GM12878 (cell line): ENCODE results near the gene SLC24A3.

Experiments used
- ATF7 ChIP-seq: fragments of 450-650 bp; IDR thresholded peaks from 2 replicates; pipeline ENCODE4 v1.6.1; 2016; ENCODE audit warnings: low read depth, mild to moderate bottlenecking
- BACH1 ChIP-seq: fragments of 450-650 bp; IDR thresholded peaks from 2 replicates; pipeline ENCODE4 v1.6.1; 2017; ENCODE audit warnings: mild to moderate bottlenecking, borderline replicate concordance
- BRCA1 ChIP-seq: IDR thresholded peaks from 2 replicates; pipeline ENCODE4 v1.6.1; 2011; ENCODE audit warnings: low read depth, low read length, improper control_type of control experiment
- CREB1 ChIP-seq: IDR thresholded peaks from 2 replicates; pipeline ENCODE4 v1.6.1; 2012; ENCODE audit warnings: low read depth, mild to moderate bottlenecking, inconsistent platforms
- ETV6 ChIP-seq, 2 experiments: fragments of 450-650 bp in 1 of 2; IDR thresholded peaks in 1 of 2; conservative IDR thresholded peaks in 1 of 2; 2 replicates each; pipeline ENCODE4 v1.6.1; 2014; ENCODE audit warnings: antibody characterized with exemption in 1 of 2, borderline replicate concordance in 1 of 2, low read depth in 1 of 2, mild to moderate bottlenecking in 1 of 2, moderate library complexity in 1 of 2
- EZH2 ChIP-seq: IDR thresholded peaks from 2 replicates; pipeline ENCODE4 v1.6.1; 2012; ENCODE audit warnings: low read depth, mild to moderate bottlenecking, control low read depth, inconsistent platforms, low read length, borderline replicate concordance; ENCODE audit not compliant: control insufficient read depth
- HCFC1 ChIP-seq: fragments of 150-350 bp; IDR thresholded peaks from 2 replicates; pipeline ENCODE4 v1.6.1; 2014; ENCODE audit warnings: low read length
- IKZF1 ChIP-seq: fragments of 450-650 bp; conservative IDR thresholded peaks from 2 replicates; pipeline ENCODE4 v1.6.1; 2017; ENCODE audit warnings: antibody characterized with exemption, mild to moderate bottlenecking
- JUND ChIP-seq: IDR thresholded peaks from 2 replicates; pipeline ENCODE4 v1.6.1; 2012; ENCODE audit warnings: low read depth, mild to moderate bottlenecking, low read length, improper control_type of control experiment, moderate library complexity
- MEF2A ChIP-seq: IDR thresholded peaks from 2 replicates; pipeline ENCODE4 v1.6.1; 2011; ENCODE audit warnings: low read depth, mild to moderate bottlenecking, low read length, moderate library complexity; ENCODE audit not compliant: insufficient read depth
- PBX3 ChIP-seq: IDR thresholded peaks from 2 replicates; pipeline ENCODE4 v1.6.1; 2011; ENCODE audit warnings: mild to moderate bottlenecking, low read depth, low read length, moderate library complexity; ENCODE audit not compliant: insufficient replicate concordance
- TARDBP ChIP-seq: IDR thresholded peaks from 2 replicates; pipeline ENCODE4 v1.6.1; 2016; ENCODE audit warnings: borderline replicate concordance
- TF ChIP-seq, protein P1 (sequence below), 3 experiments: IDR thresholded peaks in 2 of 3; conservative IDR thresholded peaks in 1 of 3; 2 replicates each; pipeline ENCODE4 v1.5.1; 2011; ENCODE audit warnings: low read depth in 3 of 3, low read length in 3 of 3, mild to moderate bottlenecking in 3 of 3, control low read depth in 2 of 3, moderate library complexity in 2 of 3, inconsistent platforms in 1 of 3, mixed read lengths in 1 of 3; ENCODE audit not compliant: control insufficient read depth in 2 of 3, insufficient read depth in 1 of 3; ENCODE audit errors: extremely low read depth in 1 of 3

DNA sequence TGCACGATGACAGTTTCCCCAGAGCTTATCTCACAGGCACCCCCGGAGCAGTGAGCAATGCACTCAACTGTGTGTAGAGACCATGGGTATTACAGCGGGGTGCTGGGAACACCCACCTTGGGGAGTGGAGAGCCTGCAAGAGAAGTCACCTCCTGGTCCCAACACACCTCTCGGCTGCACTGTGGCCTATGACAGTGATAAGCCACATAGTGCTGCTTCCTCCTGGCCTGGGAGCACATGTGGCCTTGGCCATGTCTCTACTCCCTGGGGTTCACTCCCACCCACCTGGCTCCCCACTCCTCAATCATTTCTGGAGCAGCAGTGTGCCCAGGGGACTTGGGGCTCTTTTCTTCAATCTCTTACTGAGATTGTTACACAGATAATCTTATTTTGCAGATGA is 77.0 kb downstream of the SLC24A3 start:
- TF ChIP-seq BACH1 = no peak
- TF ChIP-seq TARDBP = no peak
- no peak for TF ChIP-seq EZH2
- TF ChIP-seq IKZF1 = no peak
- TF ChIP-seq ATF7 = no peak
- no peak for TF ChIP-seq CREB1
- TF ChIP-seq, protein P1, sequence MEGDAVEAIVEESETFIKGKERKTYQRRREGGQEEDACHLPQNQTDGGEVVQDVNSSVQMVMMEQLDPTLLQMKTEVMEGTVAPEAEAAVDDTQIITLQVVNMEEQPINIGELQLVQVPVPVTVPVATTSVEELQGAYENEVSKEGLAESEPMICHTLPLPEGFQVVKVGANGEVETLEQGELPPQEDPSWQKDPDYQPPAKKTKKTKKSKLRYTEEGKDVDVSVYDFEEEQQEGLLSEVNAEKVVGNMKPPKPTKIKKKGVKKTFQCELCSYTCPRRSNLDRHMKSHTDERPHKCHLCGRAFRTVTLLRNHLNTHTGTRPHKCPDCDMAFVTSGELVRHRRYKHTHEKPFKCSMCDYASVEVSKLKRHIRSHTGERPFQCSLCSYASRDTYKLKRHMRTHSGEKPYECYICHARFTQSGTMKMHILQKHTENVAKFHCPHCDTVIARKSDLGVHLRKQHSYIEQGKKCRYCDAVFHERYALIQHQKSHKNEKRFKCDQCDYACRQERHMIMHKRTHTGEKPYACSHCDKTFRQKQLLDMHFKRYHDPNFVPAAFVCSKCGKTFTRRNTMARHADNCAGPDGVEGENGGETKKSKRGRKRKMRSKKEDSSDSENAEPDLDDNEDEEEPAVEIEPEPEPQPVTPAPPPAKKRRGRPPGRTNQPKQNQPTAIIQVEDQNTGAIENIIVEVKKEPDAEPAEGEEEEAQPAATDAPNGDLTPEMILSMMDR (IDR thresholded peaks at IDR 0.05 in 2 of 3, conservative IDR thresholded peaks at IDR 0.05 in 1 of 3; ENCODE audit: control insufficient read depth in 2 of 3, extremely low read depth in 1 of 3, insufficient read depth in 1 of 3, low read depth in 3 of 3, low read length in 3 of 3) = no peak
- TF ChIP-seq BRCA1 = no peak
- TF ChIP-seq HCFC1 = no peak
- TF ChIP-seq ETV6 (conservative IDR thresholded peaks at IDR 0.05 in 1 of 2, IDR thresholded peaks at IDR 0.05 in 1 of 2; ENCODE audit: borderline replicate concordance in 1 of 2, low read depth in 1 of 2) = no peak
- TF ChIP-seq JUND = no peak
- no peak for TF ChIP-seq MEF2A
- no peak for TF ChIP-seq PBX3
